Measurements from ENCODE around the gene NTPCR.

Gene NTPCR

DNA sequence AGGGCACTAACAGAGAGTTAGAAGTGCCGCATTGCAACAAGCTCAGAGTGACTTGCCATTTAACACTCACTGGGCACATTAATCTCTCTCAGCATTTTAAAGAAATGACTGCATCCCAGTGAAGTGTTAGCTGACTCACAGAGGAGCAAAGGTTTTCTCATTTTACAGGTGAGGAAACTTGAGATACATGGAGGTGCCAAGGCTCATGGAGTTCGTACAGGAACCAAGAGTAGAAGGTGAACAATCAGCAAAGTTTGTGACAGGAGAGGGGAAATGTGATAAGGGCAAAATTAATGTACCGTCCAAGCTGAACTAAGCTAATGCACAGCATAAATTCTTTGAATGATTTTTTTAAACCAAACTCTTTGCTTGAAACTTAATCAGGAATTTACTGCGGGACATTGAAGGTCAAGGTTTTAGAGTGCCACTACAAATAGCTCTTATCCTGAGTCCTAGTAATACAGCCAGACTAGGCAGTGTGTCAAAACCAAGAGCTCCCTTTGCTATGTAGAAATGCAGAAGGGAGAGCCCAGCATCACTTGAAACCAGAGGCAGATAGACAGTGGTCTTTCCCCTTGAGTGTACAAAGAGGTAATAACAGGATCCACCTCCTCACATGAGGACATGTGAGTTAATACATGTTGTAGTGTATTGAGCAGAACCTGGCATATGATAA, 22.4 kb upstream of the NTPCR start:
- no peak for DNase-seq (ENCODE audit: low spot score)
- TF ChIP-seq, protein P1, sequence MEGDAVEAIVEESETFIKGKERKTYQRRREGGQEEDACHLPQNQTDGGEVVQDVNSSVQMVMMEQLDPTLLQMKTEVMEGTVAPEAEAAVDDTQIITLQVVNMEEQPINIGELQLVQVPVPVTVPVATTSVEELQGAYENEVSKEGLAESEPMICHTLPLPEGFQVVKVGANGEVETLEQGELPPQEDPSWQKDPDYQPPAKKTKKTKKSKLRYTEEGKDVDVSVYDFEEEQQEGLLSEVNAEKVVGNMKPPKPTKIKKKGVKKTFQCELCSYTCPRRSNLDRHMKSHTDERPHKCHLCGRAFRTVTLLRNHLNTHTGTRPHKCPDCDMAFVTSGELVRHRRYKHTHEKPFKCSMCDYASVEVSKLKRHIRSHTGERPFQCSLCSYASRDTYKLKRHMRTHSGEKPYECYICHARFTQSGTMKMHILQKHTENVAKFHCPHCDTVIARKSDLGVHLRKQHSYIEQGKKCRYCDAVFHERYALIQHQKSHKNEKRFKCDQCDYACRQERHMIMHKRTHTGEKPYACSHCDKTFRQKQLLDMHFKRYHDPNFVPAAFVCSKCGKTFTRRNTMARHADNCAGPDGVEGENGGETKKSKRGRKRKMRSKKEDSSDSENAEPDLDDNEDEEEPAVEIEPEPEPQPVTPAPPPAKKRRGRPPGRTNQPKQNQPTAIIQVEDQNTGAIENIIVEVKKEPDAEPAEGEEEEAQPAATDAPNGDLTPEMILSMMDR (IDR thresholded peaks at IDR 0.05; ENCODE audit: extremely low read depth, missing control alignments) = no peak

DNA sequence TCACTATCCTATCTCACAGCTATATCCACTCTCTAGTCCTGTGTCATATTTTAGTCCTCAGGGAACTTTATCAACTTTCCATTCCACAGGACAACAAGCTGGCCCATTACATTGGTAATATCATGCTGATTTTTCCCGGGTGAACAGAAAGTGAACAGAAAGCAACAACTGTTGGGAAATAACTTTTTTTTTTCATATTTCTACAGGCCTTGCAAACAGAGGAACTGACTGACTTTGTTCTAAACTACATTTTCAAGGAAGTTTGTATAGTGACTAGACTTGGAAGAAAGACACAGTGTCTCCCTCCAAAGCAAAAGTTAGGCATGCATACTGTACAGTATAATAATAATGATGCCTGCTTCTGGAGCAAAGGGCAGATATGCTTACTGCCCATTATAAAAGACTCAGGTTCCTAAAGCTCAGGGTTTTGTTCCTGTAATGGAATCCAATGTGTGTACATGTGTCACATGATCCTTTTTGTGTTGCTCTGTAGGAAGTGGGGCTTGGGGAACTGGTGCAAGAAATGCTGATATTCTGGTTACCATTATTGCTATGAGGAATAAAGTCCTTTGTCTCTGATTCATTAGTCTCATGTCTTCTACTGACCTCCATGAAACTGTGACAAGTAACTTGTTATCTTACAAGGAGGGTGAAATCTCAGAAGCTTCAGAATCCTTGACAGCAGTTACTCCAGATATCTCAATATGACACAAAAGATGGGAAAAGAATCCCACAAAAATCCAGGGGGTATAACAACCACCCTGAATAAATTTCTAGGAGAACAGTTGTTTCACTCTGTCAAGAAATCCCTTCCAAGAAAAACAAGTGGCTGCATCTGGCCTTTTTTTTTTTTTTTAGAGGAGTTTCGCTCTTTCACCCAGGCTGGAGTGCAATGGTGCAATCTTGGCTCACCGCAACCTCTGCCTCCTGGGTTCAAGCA, 17.7 kb upstream of the NTPCR start:
- TF ChIP-seq, protein P1 (IDR thresholded peaks at IDR 0.05; ENCODE audit: extremely low read depth, missing control alignments) = no peak
- DNase-seq (ENCODE audit: low spot score) = no peak

DNA sequence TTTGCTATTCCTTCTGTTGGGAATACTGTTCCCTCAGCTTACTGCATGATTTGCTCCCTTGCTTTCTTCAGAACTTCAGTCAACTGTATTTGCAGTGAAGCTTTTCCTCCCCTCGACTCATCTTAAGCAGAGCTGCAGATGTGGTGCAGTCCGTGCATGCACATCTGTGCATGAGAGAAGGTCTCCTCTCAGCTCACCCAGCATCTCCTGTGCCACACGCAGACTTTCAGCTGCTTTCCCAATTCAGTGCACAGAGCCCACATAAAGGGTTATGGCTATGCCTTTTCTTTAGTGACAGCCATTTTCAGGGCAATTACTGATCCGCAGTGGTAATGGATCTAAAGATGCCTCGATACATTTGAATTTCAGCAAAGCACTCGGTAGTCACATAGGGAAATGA, 13.5 kb upstream of the NTPCR start:
- DNase-seq (ENCODE audit: low spot score) = no peak
- TF ChIP-seq, protein P1 (IDR thresholded peaks at IDR 0.05; ENCODE audit: extremely low read depth, missing control alignments) = no peak

GRCh38 chr1:232937741-232938375, 12.6 kb upstream of the NTPCR start:
- TF ChIP-seq, protein P1 (IDR thresholded peaks at IDR 0.05; ENCODE audit: extremely low read depth, missing control alignments) = no peak
- no peak for DNase-seq (ENCODE audit: low spot score)

GRCh38 chr1:232938926-232939325, 11.5 kb upstream of the NTPCR start:
- TF ChIP-seq, protein P1 (IDR thresholded peaks at IDR 0.05; ENCODE audit: extremely low read depth, missing control alignments) = no peak

GRCh38 chr1:232939748-232940147, 10.7 kb upstream of the NTPCR start:
- TF ChIP-seq, protein P1 (IDR thresholded peaks at IDR 0.05; ENCODE audit: extremely low read depth, missing control alignments) = no peak
- DNase-seq (ENCODE audit: low spot score) = no peak

More at GRCh38 chr1:232938926-232939325, 11.5 kb upstream of the NTPCR start:
- no peak for DNase-seq (ENCODE audit: low spot score)

DNA sequence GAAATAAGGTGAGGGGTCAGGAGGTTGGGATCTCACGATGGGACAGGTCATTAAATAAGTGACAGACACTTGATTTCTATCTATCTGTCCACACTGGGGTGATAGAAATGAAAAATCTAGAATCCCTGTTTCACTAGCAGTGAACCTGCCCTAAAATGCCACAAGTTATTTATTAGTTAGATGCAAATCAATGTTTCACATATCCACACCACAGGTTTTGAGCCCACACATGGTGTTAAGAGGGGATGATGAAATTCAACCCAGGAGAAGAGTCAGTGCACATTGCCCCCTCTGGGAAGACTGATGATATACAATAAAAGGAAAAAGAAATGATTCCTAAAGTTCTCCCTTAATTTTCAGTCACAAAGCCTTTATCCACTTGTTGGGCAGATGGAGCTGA, 10.1 kb upstream of the NTPCR start:
- no peak for DNase-seq (ENCODE audit: low spot score)
- TF ChIP-seq, protein P1 (IDR thresholded peaks at IDR 0.05; ENCODE audit: extremely low read depth, missing control alignments) = peak; percentile 1
